Medulla oblongata (tissue), 1 donor: ENCODE results near the gene BTBD16.
A peak's percentile ranks its signal among the peaks of the same experiment; 100 is the strongest.

Experiments
- DNase-seq: peaks from one replicate; pipeline ENCODE4 v3.0.0-alpha.2; 2015; ENCODE audit errors: extremely low spot score

Gene BTBD16

GRCh38 chr10:122273966-122274545 is 3.0 kb downstream of the BTBD16 start:
- DNase-seq, result no peak

GRCh38 chr10:122276611-122277208 is 5.6 kb downstream of the BTBD16 start:
- DNase-seq, result no peak

GRCh38 chr10:122277526-122278136 is 6.5 kb downstream of the BTBD16 start:
- DNase-seq, result no peak

GRCh38 chr10:122279725-122280141 is 8.6 kb downstream of the BTBD16 start:
- peak; percentile 73 for DNase-seq

GRCh38 chr10:122280156-122280555 is 9.1 kb downstream of the BTBD16 start:
- DNase-seq, result no peak

- DNase-seq, result no peak
Observed at GRCh38 chr10:122281018-122281626, 10.0 kb downstream of the BTBD16 start.

- no peak for DNase-seq
Observed at GRCh38 chr10:122281751-122282150, 10.7 kb downstream of the BTBD16 start.

- DNase-seq, result no peak
Observed at GRCh38 chr10:122282253-122282671, 11.2 kb downstream of the BTBD16 start.

- no peak for DNase-seq
Observed at GRCh38 chr10:122282909-122283308, 11.8 kb downstream of the BTBD16 start.

DNA sequence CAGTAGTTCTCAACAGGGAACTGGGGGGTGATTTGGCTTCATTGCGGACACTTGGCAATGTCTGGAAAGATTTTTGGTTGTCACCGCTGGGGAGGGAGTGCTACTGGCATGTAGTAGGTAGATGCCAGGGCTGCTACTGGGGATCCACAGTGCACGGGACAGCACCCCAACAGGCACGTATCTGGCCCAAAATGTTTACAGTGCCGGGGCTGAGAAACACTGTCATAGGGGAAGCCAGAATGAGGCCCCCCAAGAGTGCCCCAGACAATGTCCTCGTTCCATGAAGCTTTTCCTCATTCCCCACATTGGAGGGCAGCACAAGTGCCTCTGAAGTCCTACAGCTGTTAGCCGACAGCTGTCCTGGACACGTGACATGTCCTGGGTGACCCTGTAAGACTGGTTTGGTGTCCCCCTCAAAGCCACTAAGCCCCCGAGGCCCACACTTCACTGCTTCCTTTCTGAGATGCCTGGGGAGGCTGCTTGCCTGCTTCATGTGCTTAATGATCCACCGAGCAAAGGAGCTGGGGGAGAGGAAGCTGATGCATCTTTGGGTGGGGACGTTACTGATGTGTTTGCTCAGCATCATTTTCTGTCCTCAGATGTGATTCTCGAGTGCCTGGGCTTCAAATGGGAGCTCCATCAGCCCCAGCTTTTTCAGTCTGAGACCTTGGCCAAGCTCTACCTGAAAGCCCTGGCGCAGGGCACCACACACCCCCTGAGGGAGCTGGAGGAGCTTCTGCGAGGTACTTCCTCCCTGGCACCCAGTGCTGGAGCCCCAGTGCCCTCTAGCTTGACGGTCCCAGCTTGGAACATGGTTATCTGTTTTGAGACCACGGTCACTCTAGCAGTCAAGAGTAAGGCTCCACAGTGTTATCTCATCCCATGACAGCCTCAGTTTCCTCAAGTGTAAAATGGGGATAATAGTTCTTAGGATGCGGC is 14.7 kb downstream of the BTBD16 start:
- DNase-seq, result no peak

GRCh38 chr10:122286867-122287266 is 15.8 kb downstream of the BTBD16 start:
- DNase-seq, result peak; percentile 62

GRCh38 chr10:122287570-122287969 is 16.5 kb downstream of the BTBD16 start:
- no peak for DNase-seq

- DNase-seq, result no peak
Observed at GRCh38 chr10:122288262-122288661, 17.2 kb downstream of the BTBD16 start.

DNA sequence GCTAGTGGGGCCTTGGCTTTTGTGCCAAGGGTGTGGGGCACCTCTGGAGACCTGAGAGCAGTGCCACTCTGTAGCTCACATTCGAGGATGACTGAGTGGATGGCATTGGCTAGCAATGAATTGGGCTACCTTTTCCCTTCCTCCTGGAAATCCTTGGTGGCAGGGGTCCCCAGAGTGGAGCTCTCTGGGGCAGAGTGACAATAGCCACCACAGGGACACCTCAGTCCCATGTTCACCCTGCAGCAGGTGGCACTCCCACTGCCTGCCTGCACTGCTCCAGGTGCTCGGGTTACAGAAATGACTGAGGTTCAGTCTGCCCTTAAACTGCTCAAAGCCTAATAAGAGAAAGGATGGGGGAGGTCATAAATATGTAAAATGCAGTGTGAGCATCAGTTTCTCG is 17.8 kb downstream of the BTBD16 start:
- no peak for DNase-seq

DNA sequence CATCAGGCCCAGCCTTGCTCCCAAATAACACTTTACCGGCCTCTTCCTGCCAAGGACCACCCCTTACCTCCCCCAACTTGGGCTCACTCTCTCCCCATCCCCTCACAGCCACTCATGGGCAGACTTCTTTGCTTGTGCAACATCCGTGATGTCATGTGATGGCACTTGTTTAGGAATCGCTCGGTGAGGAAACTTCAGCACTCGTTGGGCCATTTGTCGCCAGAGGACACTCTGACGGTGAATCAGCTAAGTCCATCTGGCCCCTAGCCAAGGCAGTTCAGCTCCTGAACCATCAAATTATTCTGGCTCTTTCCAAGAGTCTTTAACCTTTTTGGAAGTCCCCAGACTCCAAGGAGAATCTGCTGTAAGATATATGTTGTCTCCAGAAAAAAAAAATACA is 19.2 kb downstream of the BTBD16 start:
- DNase-seq, result no peak

DNA sequence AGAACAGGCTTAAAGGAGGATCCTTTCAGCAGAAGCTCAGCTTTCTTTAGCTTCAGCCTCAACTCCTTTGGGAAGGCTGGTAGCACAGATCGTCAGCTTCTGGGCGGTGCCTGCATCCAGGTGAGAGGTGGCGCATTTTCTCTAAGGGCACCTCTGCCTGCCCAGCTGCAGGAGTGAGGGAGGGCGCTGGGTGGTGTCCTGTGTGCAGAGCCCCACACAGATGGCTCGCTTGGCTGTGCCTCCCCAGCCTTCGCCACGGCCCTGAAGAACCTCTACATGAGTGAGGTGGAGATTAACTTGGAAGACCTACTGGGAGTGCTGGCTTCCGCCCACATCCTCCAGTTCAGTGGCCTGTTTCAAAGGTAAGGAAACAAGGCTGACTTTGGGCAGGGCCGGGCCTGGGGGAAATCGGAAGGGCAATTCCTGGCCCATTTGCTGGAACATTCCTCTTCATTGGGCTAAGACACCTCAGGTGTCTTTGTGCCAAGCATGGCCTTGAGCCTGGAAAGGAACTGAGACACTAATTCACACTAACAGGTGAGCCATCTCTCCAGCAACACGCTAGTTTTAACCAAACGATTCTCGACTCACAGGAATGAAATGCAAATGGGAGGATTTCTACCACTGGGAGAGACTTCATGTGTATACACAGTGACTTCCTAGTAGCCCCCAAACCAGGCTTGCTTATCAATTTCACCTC is 19.9 kb downstream of the BTBD16 start:
- DNase-seq, result no peak

- DNase-seq, result no peak
Observed at GRCh38 chr10:122291739-122292138, 20.6 kb downstream of the BTBD16 start.

- DNase-seq, result no peak
Observed at GRCh38 chr10:122292376-122292775, 21.3 kb downstream of the BTBD16 start.

GRCh38 chr10:122293156-122293960 is 22.3 kb downstream of the BTBD16 start:
- no peak for DNase-seq

DNA sequence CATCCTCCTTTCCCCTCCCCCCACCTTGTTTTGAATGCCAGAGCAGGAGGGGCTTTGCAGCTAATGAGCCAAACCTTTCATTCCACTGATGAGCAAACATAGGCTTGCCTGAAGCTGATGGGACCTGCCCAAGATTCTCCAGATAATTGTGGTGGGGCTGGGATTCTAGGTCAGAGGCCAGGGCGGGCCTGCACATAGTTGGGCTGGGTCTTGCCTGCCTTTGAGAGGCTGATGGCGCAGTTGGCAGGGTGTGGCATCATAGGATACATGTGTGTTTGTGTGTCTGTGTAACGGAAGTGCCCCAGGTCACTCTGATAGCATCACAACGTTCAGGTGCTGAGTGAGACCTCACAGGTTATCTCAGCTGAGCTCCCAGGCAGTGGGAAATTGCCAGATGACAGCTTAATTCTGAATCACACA is 22.9 kb downstream of the BTBD16 start:
- DNase-seq, result no peak
